ENCODE measurements around the gene VPS36. TPM values are rescaled to one million over a fixed set of nuclear protein-coding genes. Genes with fewer than 3 reads are reported as not detected.

Gene VPS36
- total RNA-seq, 1 donor: 35.8 TPM

- Histone ChIP-seq H2AFZ (ENCODE audit: low read length) (no peak overlapping the region), H3K9me3 (ENCODE audit: low read depth, low read length) (no peaks in the 10 kb centered on the region), H3K4me3 (ENCODE audit: insufficient read depth, low read length) (no peak overlapping the region), H3K27ac (ENCODE audit: low read depth, low read length) (no peak overlapping the region), H3K79me2 (ENCODE audit: insufficient read depth, low read length) (peaks cover 24% of the 10 kb centered on the region), H3K36me3 (ENCODE audit: insufficient read depth, low read length) (peaks cover 15% of the 10 kb centered on the region), H3K4me1 (ENCODE audit: insufficient read depth, low read length) (no peaks in the 10 kb centered on the region), H4K20me1 (ENCODE audit: insufficient read depth, low read length) (peaks cover 6% of the 10 kb centered on the region), H3K27me3 (ENCODE audit: insufficient read depth, low read length) (no peaks in the 10 kb centered on the region), H3K4me2 (ENCODE audit: insufficient read depth, low read length) (no peak overlapping the region)
- TF ChIP-seq, protein P1, sequence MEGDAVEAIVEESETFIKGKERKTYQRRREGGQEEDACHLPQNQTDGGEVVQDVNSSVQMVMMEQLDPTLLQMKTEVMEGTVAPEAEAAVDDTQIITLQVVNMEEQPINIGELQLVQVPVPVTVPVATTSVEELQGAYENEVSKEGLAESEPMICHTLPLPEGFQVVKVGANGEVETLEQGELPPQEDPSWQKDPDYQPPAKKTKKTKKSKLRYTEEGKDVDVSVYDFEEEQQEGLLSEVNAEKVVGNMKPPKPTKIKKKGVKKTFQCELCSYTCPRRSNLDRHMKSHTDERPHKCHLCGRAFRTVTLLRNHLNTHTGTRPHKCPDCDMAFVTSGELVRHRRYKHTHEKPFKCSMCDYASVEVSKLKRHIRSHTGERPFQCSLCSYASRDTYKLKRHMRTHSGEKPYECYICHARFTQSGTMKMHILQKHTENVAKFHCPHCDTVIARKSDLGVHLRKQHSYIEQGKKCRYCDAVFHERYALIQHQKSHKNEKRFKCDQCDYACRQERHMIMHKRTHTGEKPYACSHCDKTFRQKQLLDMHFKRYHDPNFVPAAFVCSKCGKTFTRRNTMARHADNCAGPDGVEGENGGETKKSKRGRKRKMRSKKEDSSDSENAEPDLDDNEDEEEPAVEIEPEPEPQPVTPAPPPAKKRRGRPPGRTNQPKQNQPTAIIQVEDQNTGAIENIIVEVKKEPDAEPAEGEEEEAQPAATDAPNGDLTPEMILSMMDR (IDR thresholded peaks at IDR 0.05; ENCODE audit: extremely low read depth, low read depth, low read length): no peak
- no peak for DNase-seq (ENCODE audit: insufficient read length, low spot score, missing footprints)
Observed at GRCh38 chr13:52385870-52386269, 64.6 kb downstream of the VPS36 start.

DNA sequence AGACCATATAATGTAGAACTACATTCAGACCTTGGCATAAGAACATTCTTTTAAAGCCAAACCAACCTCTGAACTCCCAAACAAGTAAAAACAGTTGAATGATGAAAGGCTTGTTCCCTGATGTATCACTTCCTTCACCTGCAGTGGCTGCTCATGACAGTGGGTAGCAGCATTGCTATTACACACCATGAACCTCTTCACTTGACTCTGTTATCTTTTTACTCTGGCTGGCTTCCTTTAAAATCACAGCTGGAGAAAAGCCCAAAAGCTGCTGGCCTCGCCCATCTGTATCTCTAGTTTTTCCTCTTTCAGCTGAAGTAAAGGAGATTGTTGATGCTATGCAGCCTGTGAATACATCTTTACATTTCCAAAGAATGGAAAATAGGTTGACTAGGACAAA is 67.1 kb downstream of the VPS36 start:
- no peak for DNase-seq (ENCODE audit: insufficient read length, low spot score, missing footprints)
- no peaks in the 10 kb centered on the region for H3K4me1 ChIP-seq (ENCODE audit: insufficient read depth, low read length)
- TF ChIP-seq, protein P1 (IDR thresholded peaks at IDR 0.05; ENCODE audit: extremely low read depth, low read depth, low read length): no peak
- H4K20me1 ChIP-seq (ENCODE audit: insufficient read depth, low read length): peaks cover 6% of the 10 kb centered on the region
- no peak overlapping the region for H3K27ac ChIP-seq (ENCODE audit: low read depth, low read length)
- H3K4me3 ChIP-seq (ENCODE audit: insufficient read depth, low read length): no peak overlapping the region
- H2AFZ ChIP-seq (ENCODE audit: low read length): no peak overlapping the region
- H3K79me2 ChIP-seq (ENCODE audit: insufficient read depth, low read length): peaks cover 16% of the 10 kb centered on the region
- no peaks in the 10 kb centered on the region for H3K9me3 ChIP-seq (ENCODE audit: low read depth, low read length)
- no peak overlapping the region for H3K4me2 ChIP-seq (ENCODE audit: insufficient read depth, low read length)
- H3K36me3 ChIP-seq (ENCODE audit: insufficient read depth, low read length): peaks cover 16% of the 10 kb centered on the region
- no peaks in the 10 kb centered on the region for H3K27me3 ChIP-seq (ENCODE audit: insufficient read depth, low read length)

GRCh38 chr13:52378312-52378711 is 72.1 kb downstream of the VPS36 start:
- H3K4me3 ChIP-seq (ENCODE audit: insufficient read depth, low read length): no peak overlapping the region

GRCh38 chr13:52377898-52378297 is 72.5 kb downstream of the VPS36 start:
- Histone ChIP-seq H3K9me3 (ENCODE audit: low read depth, low read length) (no peaks in the 10 kb centered on the region), H3K4me2 (ENCODE audit: insufficient read depth, low read length) (no peak overlapping the region), H3K4me1 (ENCODE audit: insufficient read depth, low read length) (peaks cover 11% of the 10 kb centered on the region), H3K36me3 (ENCODE audit: insufficient read depth, low read length) (peaks cover 9% of the 10 kb centered on the region), H3K27ac (ENCODE audit: low read depth, low read length) (no peak overlapping the region), H3K79me2 (ENCODE audit: insufficient read depth, low read length) (peaks cover 3% of the 10 kb centered on the region), H2AFZ (ENCODE audit: low read length) (no peak overlapping the region), H3K4me3 (ENCODE audit: insufficient read depth, low read length) (no peak overlapping the region), H3K27me3 (ENCODE audit: insufficient read depth, low read length) (no peaks in the 10 kb centered on the region), H4K20me1 (ENCODE audit: insufficient read depth, low read length) (no peaks in the 10 kb centered on the region)
- no peak for DNase-seq (ENCODE audit: insufficient read length, low spot score, missing footprints)
- TF ChIP-seq, protein P1 (IDR thresholded peaks at IDR 0.05; ENCODE audit: extremely low read depth, low read depth, low read length): no peak

More at GRCh38 chr13:52378312-52378711, 72.1 kb downstream of the VPS36 start:
- H3K27ac ChIP-seq (ENCODE audit: low read depth, low read length): no peak overlapping the region
- H2AFZ ChIP-seq (ENCODE audit: low read length): no peak overlapping the region
- H3K27me3 ChIP-seq (ENCODE audit: insufficient read depth, low read length): no peaks in the 10 kb centered on the region
- peaks cover 7% of the 10 kb centered on the region for H3K4me1 ChIP-seq (ENCODE audit: insufficient read depth, low read length)
- no peaks in the 10 kb centered on the region for H3K9me3 ChIP-seq (ENCODE audit: low read depth, low read length)
- DNase-seq (ENCODE audit: insufficient read length, low spot score, missing footprints): no peak
- TF ChIP-seq, protein P1 (IDR thresholded peaks at IDR 0.05; ENCODE audit: extremely low read depth, low read depth, low read length): no peak
- peaks cover 9% of the 10 kb centered on the region for H3K36me3 ChIP-seq (ENCODE audit: insufficient read depth, low read length)
- H3K79me2 ChIP-seq (ENCODE audit: insufficient read depth, low read length): peaks cover 3% of the 10 kb centered on the region
- H4K20me1 ChIP-seq (ENCODE audit: insufficient read depth, low read length): no peaks in the 10 kb centered on the region
- H3K4me2 ChIP-seq (ENCODE audit: insufficient read depth, low read length): no peak overlapping the region
